ENCODE data around the gene ADAMTS7.
"Not testable (repeated sequence)": the region's sequence is repeated elsewhere in the genome, so short reads cannot be mapped to it uniquely, and the experiment has no call there.

GRCh38 chr15:78764340-78765153 lies 46.7 kb downstream of the ADAMTS7 start:
- not testable (repeated sequence) for TF ChIP-seq POLR2A (IDR thresholded peaks at IDR 0.05; ENCODE audit: low read length); HDAC2 (IDR thresholded peaks at IDR 0.05); MAX (IDR thresholded peaks at IDR 0.05); CTCF (IDR thresholded peaks at IDR 0.05)

Measured in A549 (cell line).